Activated B cell treated with CpG ODN at 0.5 μM for 24 hours (primary cell): ENCODE results near the gene ABL1. TPM values are rescaled to one million over a fixed set of nuclear protein-coding genes. Genes with fewer than 3 reads are reported as not detected.

Experiments used
- ATAC-seq: fragments of 200-7000 bp; cut with Tn5 transposase; one replicate; pipeline ENCODE4 v1.10.0; 2021; ENCODE audit warnings: low read depth, mild to moderate bottlenecking, moderate library complexity
- CTCF ChIA-PET: fragments of 350-600 bp; sonication (Branson Sonifier 250); formaldehyde crosslinking; loops from one replicate; lab custom pipeline; 2021; ENCODE audit warnings: antibody characterized with exemption; lab: Charles Lee
- POLR2A ChIA-PET: fragments of 350-600 bp; sonication (Branson Sonifier 250); formaldehyde crosslinking; loops from one replicate; lab custom pipeline; 2021; ENCODE audit warnings: antibody characterized with exemption; lab: Charles Lee
- DNase-seq: peaks from one replicate; pipeline ENCODE4 v3.0.0; 2022
- H3K27ac Mint-ChIP-seq: one replicate; pipeline ENCODE4 v1.8.0; 2020; ENCODE audit warnings: mixed read lengths
- H3K27me3 Mint-ChIP-seq: one replicate; pipeline ENCODE4 v1.8.0; 2021; ENCODE audit warnings: mixed read lengths
- H3K36me3 Mint-ChIP-seq: one replicate; pipeline ENCODE4 v1.8.0; 2021; ENCODE audit warnings: low read depth, mixed read lengths
- H3K4me1 Mint-ChIP-seq: one replicate; pipeline ENCODE4 v1.8.0; 2021; ENCODE audit warnings: mixed read lengths
- H3K4me3 Mint-ChIP-seq: one replicate; pipeline ENCODE4 v1.8.0; 2020; ENCODE audit warnings: mild to moderate bottlenecking, mixed read lengths
- H3K9me3 Mint-ChIP-seq: one replicate; pipeline ENCODE4 v1.8.0; 2020; ENCODE audit warnings: mixed read lengths
- intact Hi-C: fragments of 100-400 bp; cut with micrococcal nuclease; formaldehyde crosslinking; loops from one replicate; pipeline ENCODE4 v1.15.1; 2024
- total RNA-seq: library from RNA; stranded (reverse); gene quantifications from 2 replicates; pipeline ENCODE4 v1.2.3, GENCODE V29; 2022
- TF ChIP-seq, protein P1 (sequence below): fragments of 200-600 bp; IDR thresholded peaks from one replicate; pipeline ENCODE4 v1.8.0; 2022; ENCODE audit warnings: antibody characterized with exemption, mild to moderate bottlenecking

ABL1 gene
- total RNA-seq, 1 donor from 2014 or later = 41.6 TPM

GRCh38 chr9:130854092-130854491, 19.0 kb downstream of the ABL1 start:
- POLR2A ChIA-PET = no interaction called here
- CTCF ChIA-PET = interaction anchor here (0.8 kb wide), 1 partner anchor 153 kb away, joined by 3 read pairs; no protein-coding TSS in a partner anchor
- Mint-ChIP-seq H3K9me3 (no peaks in the 10 kb centered on the region), H3K36me3 (peaks cover 38% of the 10 kb centered on the region), H3K4me1 (no peaks in the 10 kb centered on the region), H3K27me3 (no peaks in the 10 kb centered on the region), H3K27ac (no peak overlapping the region), H3K4me3 (no peak overlapping the region)
- ATAC-seq (no peak), DNase-seq (no peak)
- intact Hi-C loops = no loop called here
- TF ChIP-seq, protein P1, sequence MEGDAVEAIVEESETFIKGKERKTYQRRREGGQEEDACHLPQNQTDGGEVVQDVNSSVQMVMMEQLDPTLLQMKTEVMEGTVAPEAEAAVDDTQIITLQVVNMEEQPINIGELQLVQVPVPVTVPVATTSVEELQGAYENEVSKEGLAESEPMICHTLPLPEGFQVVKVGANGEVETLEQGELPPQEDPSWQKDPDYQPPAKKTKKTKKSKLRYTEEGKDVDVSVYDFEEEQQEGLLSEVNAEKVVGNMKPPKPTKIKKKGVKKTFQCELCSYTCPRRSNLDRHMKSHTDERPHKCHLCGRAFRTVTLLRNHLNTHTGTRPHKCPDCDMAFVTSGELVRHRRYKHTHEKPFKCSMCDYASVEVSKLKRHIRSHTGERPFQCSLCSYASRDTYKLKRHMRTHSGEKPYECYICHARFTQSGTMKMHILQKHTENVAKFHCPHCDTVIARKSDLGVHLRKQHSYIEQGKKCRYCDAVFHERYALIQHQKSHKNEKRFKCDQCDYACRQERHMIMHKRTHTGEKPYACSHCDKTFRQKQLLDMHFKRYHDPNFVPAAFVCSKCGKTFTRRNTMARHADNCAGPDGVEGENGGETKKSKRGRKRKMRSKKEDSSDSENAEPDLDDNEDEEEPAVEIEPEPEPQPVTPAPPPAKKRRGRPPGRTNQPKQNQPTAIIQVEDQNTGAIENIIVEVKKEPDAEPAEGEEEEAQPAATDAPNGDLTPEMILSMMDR = no peak

DNA sequence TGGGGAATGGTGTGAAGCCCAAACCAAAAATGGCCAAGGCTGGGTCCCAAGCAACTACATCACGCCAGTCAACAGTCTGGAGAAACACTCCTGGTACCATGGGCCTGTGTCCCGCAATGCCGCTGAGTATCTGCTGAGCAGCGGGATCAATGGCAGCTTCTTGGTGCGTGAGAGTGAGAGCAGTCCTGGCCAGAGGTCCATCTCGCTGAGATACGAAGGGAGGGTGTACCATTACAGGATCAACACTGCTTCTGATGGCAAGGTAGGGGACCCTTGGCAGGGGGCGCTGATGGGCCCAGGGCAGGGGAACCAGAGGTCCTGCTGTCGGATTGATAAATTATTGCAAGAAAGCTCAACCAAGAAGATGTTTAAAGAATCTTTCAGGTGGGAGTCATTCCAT, 19.8 kb downstream of the ABL1 start:
- peaks cover 42% of the 10 kb centered on the region for H3K36me3 Mint-ChIP-seq
- no peak for DNase-seq
- intact Hi-C loops = no loop called here
- no peak for ATAC-seq
- CTCF ChIA-PET = interaction anchor here (0.8 kb wide), 1 partner anchor 154 kb away, joined by 3 read pairs; no protein-coding TSS in a partner anchor
- POLR2A ChIA-PET = no interaction called here
- H3K4me3 Mint-ChIP-seq = no peak overlapping the region
- no peaks in the 10 kb centered on the region for H3K9me3 Mint-ChIP-seq
- H3K27ac Mint-ChIP-seq = no peak overlapping the region
- TF ChIP-seq, protein P1 = no peak
- no peaks in the 10 kb centered on the region for H3K27me3 Mint-ChIP-seq
- H3K4me1 Mint-ChIP-seq = no peaks in the 10 kb centered on the region

DNA sequence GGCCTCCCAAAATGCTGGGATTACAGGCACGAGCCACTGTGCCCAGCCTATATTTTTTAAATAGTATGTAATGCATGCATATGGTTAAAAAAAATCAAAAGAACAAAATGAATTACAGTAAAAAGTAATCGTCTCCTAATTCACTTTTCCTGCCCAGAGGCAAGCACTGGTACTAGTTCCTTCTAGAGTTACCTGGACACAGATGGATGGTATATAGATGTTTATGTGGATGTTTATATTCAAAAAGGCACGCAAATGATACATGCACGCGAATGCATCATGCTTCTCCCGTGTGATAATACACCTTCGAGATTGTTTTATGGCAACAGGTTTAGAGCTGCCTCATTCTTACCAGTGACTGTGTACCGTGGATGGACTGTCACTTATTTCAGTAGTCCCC, 21.4 kb downstream of the ABL1 start:
- CTCF ChIA-PET = no interaction called here

GRCh38 chr9:130857864-130858738, 23.0 kb downstream of the ABL1 start:
- no peaks in the 10 kb centered on the region for H3K9me3 Mint-ChIP-seq
- peaks cover 62% of the 10 kb centered on the region for H3K36me3 Mint-ChIP-seq
- no peaks in the 10 kb centered on the region for H3K27me3 Mint-ChIP-seq
- DNase-seq (no peak), ATAC-seq (no peak)
- H3K4me3 Mint-ChIP-seq = no peak overlapping the region
- CTCF ChIA-PET = interaction anchor here (1.2 to 1.4 kb wide), 2 partner anchors 12 to 188 kb away, joined by 3 to 5 read pairs; no protein-coding TSS in a partner anchor
- POLR2A ChIA-PET = no interaction called here
- TF ChIP-seq, protein P1 = no peak
- no peaks in the 10 kb centered on the region for H3K4me1 Mint-ChIP-seq
- no peak overlapping the region for H3K27ac Mint-ChIP-seq
- intact Hi-C loops = no loop called here

More for the DNA sequence above, 21.4 kb downstream of the ABL1 start:
- intact Hi-C loops = no loop called here
- TF ChIP-seq, protein P1 = no peak
- Mint-ChIP-seq H3K27me3 (no peaks in the 10 kb centered on the region), H3K9me3 (no peaks in the 10 kb centered on the region), H3K4me3 (no peak overlapping the region), H3K36me3 (peaks cover 53% of the 10 kb centered on the region), H3K4me1 (no peaks in the 10 kb centered on the region), H3K27ac (no peak overlapping the region)
- ATAC-seq (no peak), DNase-seq (no peak)
- POLR2A ChIA-PET = no interaction called here
